Right renal cortex interstitium (tissue), 3 donors: ENCODE results near the gene MBD2. TPM values are rescaled to one million over a fixed set of nuclear protein-coding genes. Genes with fewer than 3 reads are reported as not detected.
A peak's percentile ranks its signal among the peaks of the same experiment; 100 is the strongest.
"Not testable (repeated sequence)": the region's sequence is repeated elsewhere in the genome, so short reads cannot be mapped to it uniquely, and the experiment has no call there.

Experiments used
- DNase-seq, 3 donors: peaks; one replicate each; pipeline ENCODE4 v3.0.0-alpha.2; 2013; ENCODE audit warnings: low read depth in 3 of 3, low spot score in 2 of 3
- polyA plus RNA-seq, 3 donors: library from polyadenylated mRNA; unstranded; fragments of 120-200 nt; gene quantifications; one replicate each; pipeline ENCODE4 v1.2.1, GENCODE V29; 2013; ENCODE audit not compliant: insufficient read length in 3 of 3

Gene MBD2
- polyA plus RNA-seq, 3 donors, result 136 to 146 (median 137) TPM

DNA sequence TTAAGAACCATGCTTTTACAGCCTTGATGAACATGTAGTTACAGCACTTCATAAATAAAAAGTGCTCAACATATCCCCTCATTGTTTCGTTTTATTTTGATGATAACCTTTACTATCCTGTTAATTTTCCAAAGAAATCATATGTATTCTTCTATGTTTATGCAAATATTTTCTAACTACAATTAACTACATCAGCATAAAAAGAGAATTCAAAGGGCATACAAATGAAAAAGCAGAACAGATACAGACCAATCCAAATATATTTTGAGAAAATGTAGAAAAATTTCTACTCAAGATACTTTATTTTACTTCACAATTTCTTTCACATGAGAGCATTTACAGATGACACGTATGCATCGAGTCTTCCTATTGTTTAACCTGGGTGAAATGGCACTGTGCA lies 69.1 kb downstream of the MBD2 start:
- no peak for DNase-seq

DNA sequence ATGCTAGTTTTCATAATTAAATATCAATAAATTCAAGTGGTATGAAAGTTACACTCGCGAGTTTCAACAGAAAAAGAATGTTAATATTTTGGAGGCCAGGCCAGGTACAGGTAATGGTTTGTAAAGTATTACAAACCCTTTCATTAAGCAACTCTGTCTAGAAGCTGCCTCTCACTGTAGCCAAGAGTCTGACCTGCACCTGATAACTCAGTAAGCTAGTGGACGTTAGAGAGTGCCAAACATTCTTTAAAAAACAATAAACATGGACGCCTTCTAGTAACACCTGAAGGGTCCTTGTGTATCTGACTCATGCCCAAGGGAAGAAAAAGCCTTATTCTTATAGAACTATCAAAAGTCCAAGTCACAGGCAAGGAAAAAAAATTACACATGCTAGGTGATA lies 70.2 kb downstream of the MBD2 start:
- no peak for DNase-seq

GRCh38 chr18:54151376-54151775 lies 73.1 kb downstream of the MBD2 start:
- no peak for DNase-seq

GRCh38 chr18:54150226-54150625 lies 74.2 kb downstream of the MBD2 start:
- no peak for DNase-seq

DNA sequence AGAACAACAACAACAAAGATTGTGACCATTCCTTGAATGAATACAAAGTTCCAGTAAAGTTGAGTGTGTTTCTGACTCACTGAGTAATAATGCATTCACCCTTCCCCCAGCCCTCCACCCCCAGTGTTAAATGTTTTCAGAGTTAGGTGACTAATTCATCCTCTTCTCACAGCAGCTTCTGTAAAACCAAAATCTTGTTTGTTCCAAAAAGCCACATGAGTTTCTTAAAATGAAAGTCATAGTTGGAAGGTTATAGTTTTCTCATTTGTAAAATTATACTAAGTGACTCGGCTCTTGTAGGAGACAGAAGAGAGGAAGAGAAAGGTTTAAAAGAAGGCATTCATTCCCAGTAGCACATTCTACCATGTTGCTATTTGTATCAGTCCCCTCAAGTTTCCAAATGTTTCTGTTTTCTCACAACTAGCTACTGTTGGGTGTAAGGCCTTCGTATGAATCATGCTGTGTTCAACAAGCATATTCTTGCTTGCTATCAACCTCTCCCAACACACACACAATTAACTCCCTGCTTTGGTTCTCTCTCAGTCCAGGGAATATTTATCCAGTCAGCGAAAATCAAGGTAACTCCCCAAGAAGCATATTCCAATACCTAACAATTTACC lies 75.3 kb downstream of the MBD2 start:
- no peak for DNase-seq

GRCh38 chr18:54148678-54149077 lies 75.8 kb downstream of the MBD2 start:
- no peak for DNase-seq

DNA sequence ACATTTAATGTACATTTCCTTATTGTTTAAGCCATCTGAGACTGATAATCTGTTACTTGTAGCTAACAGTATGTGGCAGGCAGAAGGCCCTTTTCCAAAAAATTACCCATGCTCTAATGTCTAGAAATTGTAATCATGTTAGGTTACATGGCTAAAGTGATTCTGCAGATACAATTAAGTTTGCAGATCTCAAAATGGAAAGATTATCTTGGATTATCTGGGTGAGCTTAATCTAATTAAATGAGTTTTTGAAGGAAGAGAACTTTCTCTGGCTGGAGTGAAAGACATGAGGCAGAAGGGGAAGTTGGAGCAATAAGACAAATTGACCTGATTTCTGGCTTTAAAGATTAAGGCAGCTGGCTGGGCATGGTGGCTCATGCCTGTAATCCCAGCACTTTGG lies 76.3 kb downstream of the MBD2 start:
- DNase-seq, result no peak

- DNase-seq, result no peak
Observed at GRCh38 chr18:54147439-54147838, 77.0 kb downstream of the MBD2 start.

GRCh38 chr18:54141041-54141608 lies 83.3 kb downstream of the MBD2 start:
- DNase-seq, result no peak

DNA sequence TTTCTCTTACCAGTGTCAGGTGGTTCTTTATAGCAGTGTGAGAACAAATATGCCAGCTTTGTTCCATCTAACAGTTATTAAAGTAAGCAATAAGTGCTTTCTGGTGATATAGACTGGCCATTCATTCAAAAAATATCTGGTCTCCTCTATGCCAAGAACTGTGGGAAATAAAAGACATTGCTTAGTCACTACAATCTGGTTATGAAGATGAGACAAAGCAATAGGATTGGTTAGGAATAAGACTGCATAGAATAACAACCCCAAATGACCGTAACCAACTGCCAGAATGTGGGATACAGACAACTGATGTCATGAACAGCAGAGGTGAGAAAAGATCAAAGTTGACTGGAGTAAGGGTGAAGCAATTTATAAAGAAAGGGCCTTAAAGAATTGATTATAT lies 83.8 kb downstream of the MBD2 start:
- no peak for DNase-seq

GRCh38 chr18:54135216-54135615 lies 89.3 kb downstream of the MBD2 start:
- no peak for DNase-seq

DNA sequence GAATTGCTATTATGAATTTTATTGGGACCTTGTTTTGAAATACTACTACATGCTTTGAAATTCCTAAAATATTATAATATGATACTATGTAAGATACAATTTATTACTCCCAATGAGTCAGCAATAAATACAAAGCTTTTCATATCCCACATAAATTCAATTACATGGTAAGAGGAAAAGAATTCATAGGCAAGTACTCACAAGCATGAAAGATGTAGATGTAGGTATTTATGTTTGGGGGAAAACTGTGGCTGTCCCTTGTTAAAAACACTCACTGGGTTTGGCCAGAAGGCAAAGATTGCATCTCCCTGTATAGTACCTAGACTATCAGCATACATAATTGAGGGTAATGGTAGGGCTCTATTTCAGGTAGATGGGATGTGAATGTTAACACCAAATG lies 90.4 kb downstream of the MBD2 start:
- DNase-seq, result no peak

DNA sequence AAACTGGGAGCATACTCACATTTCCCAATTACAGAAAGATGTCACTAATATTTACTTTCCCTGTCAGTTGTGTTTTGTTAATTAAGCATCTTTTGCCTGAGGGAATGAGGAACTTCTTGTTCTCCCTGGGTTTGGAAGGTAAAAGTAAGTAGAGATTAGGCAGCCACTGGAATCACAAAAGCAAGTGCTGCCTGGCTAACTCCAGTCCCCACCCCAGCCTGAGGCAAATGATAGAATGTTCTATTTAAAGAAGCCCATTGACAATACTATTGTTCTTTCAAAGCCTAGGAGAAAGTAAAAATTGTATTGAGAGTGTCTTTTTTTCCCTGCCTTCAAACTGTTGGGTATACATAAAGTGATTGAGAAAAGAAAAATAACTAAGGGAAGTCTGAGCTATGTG lies 93.8 kb downstream of the MBD2 start:
- DNase-seq, result no peak

DNA sequence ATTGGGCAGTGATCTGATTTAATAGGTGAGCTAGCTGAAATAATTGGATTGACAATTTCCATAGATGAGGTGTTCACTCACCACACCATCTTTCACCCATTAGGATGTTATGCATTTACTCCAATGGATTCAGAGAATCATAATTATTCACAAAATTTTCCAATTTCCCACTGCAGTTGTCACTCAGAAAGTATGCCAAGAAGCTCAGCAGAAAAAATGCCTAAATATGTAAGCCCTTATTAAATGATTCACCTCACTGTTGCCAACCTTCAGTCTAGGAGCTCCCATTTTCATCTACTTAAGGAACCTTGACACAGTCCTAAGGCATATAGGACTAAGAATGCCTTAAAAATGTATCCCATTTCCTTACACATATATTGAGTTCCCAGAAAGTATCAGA lies 94.3 kb downstream of the MBD2 start:
- DNase-seq, result no peak

- no peak for DNase-seq
Observed at GRCh38 chr18:54129448-54130067, 94.9 kb downstream of the MBD2 start.

DNA sequence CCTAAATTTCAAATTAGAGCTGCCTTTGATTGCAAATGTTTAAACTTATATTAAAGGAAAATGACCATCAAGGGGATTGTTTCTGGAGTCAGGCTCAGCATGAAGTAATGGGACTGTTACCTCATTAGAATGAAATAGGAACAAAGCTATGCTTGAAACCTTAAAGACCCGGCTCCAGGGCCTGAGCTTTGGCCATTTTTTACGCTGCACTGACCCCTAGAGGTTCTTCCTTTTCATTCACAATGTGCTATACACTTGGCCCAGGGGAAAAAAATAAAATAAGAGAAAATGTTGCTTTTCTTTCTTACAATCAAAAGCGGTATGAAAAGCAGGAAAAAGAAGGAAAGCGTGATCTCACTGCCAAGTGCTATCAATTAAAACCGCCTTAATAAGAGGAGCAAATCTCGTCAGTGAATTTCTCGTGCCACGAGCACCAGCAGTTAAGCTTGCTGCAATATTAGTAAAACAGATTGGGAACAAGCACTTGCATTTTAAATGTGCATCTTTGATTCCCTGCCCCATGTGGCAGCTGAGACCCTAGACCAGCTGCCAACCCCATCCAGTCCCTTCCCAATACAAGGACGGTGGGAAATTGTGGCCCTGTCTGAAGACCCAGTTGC lies 96.6 kb downstream of the MBD2 start:
- DNase-seq, result peak in 1 of 3 donors; percentile 32

- no peak for DNase-seq
Observed at GRCh38 chr18:54125429-54125828, 99.0 kb downstream of the MBD2 start.

DNA sequence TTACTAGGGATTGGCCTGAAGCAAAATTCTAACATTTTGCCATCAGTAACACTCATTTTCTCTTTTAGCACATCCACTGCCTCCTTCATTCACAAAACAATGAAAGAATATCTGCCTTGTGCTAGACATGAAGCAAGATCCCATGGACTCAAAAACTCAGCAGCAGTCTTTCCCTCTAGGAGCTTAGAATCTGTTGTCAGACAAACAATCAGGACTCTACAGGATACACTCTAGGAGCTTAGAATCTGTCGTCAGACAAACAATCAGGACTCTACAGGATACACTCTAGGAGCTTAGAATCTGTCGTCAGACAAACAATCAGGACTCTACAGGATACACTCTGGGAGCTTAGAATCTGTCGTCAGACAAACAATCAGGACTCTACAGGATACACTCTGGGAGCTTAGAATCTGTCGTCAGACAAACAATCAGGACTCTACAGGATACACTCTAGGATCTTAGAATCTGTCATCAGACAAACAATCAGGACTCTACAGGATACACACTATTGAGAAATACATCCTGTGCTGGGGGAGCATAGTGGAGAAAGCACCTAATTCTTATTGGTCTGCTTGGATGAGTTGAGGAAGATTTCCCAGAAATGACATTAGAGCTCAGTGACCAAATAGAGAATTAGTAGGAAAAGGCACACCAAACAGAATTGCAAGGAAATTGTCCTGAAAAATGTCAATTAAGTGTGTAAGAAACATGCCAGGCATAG lies 100.6 kb downstream of the MBD2 start:
- DNase-seq, result not testable (repeated sequence)

DNA sequence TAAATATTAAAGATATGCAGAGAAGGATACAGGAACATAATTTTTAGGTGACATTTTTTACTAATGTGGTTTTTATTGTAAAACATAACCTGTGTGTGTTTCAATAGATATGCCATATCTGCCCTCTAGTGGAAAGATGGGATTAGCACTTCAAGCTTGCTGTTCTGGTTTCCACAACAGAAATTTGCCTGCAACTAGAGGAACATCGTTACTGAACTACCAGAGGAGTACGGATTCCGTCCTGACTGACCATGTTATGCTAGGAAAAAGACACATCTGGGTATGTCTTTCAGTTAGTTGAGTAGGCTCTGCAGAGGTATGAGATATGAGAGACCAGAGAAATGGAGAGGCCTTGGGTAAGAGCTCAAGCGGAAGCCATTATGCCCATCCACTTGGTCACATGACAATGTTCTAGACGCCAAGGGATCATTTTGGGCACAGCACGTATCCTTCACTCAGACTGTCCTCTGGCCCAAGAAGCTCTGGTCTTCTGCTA lies 104.9 kb downstream of the MBD2 start:
- DNase-seq, result peak in 2 of 3 donors; percentile 35 to 60

GRCh38 chr18:54117853-54118773 lies 106.4 kb downstream of the MBD2 start:
- DNase-seq, result no peak
